Activated CD8-positive, alpha-beta T cell treated with anti-CD3 and anti-CD28 coated beads, Interleukin-2, amount 10 ng/mL, durations not matched to agents 7 days and 5 days (primary cell): ENCODE data around the gene NKAIN2. TPM values are rescaled to one million over a fixed set of nuclear protein-coding genes. Genes with fewer than 3 reads are reported as not detected.
"Not testable (repeated sequence)": the region's sequence is repeated elsewhere in the genome, so short reads cannot be mapped to it uniquely, and the experiment has no call there.

ENCODE experiments used
- ATAC-seq: fragments of 150-1000 bp; cut with Tn5 transposase; one replicate; pipeline ENCODE4 v1.10.0; 2021; ENCODE audit warnings: moderate library complexity
- CTCF ChIA-PET: fragments of 350-600 bp; sonication (Branson Sonifier 250); formaldehyde crosslinking; loops from one replicate; lab custom pipeline; 2021; ENCODE audit warnings: antibody characterized with exemption; lab: Charles Lee
- POLR2A ChIA-PET: fragments of 350-600 bp; sonication (Branson Sonifier 250); formaldehyde crosslinking; loops from one replicate; lab custom pipeline; 2021; ENCODE audit warnings: antibody characterized with exemption; lab: Charles Lee
- DNase-seq: peaks from one replicate; pipeline ENCODE4 v3.0.0-alpha.2; 2020
- H3K27ac Mint-ChIP-seq: one replicate; pipeline ENCODE4 v1.8.0; 2021; ENCODE audit warnings: mild to moderate bottlenecking, mixed read lengths
- H3K27me3 Mint-ChIP-seq: one replicate; pipeline ENCODE4 v1.8.0; 2021; ENCODE audit warnings: low read depth, mixed read lengths
- H3K36me3 Mint-ChIP-seq: one replicate; pipeline ENCODE4 v1.8.0; 2021; ENCODE audit warnings: low read depth, mixed read lengths
- H3K4me1 Mint-ChIP-seq: one replicate; pipeline ENCODE4 v1.8.0; 2021; ENCODE audit warnings: low read depth, mixed read lengths
- H3K4me3 Mint-ChIP-seq: one replicate; pipeline ENCODE4 v1.8.0; 2021; ENCODE audit warnings: mild to moderate bottlenecking, mixed read lengths
- H3K9me3 Mint-ChIP-seq: one replicate; pipeline ENCODE4 v1.8.0; 2022; ENCODE audit warnings: mixed read lengths; ENCODE audit not compliant: insufficient read depth
- total RNA-seq, 2 experiments: library from RNA; stranded (reverse); gene quantifications; one replicate each; pipeline ENCODE4 v1.2.3, GENCODE V29; 2021

The NKAIN2 gene
- total RNA-seq, 2 experiments from 2014 or later, result not detected

DNA sequence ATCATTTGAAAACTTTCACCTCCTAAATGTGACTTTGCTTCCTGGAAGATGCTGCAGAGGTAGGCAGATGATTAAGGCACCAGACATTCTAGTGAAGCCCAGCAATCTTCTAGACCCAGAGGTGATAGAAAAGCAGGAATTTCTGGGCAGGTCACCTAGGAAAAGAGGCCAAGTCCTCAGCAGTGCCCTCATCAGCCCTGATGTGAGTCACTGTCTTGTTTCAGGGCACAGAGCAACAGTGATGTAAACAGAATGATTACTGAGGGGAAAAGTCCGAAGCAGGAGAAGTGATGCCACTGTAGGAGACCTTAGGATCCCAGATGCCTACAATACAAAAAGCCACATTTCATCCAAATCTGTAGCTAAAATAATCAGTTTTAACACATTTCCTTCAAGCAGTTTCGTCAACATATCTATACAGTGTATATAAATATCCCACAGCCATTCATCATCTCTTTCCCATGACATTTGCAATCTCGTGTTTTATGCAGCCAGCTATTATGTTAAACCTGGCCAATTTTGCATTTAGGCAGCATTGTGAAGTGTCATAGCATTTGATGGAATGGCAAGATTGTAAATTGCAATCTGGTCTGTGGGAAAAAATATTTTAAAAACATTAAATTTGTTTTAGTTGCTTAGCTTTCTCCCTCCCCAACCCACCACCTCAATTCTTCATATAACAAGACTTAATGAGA, 757.4 kb downstream of the NKAIN2 start:
- H3K4me1 Mint-ChIP-seq, result no peaks in the 10 kb centered on the region
- H3K27me3 Mint-ChIP-seq, result no peaks in the 10 kb centered on the region
- no peak for DNase-seq
- ATAC-seq, result no peak
- no peak overlapping the region for H3K4me3 Mint-ChIP-seq
- POLR2A ChIA-PET, result no interaction called here
- H3K27ac Mint-ChIP-seq, result no peak overlapping the region
- peaks cover 8% of the 10 kb centered on the region for H3K9me3 Mint-ChIP-seq
- CTCF ChIA-PET, result no interaction called here
- H3K36me3 Mint-ChIP-seq, result no peaks in the 10 kb centered on the region

GRCh38 chr6:124561635-124562130, 758.0 kb downstream of the NKAIN2 start:
- ChIA-PET CTCF (interaction anchor here (1.3 kb wide), 1 partner anchor 8 kb away, joined by 3 read pairs; no protein-coding TSS in a partner anchor), POLR2A (no interaction called here)
- ATAC-seq (no peak), DNase-seq (no peak)
- no peak overlapping the region for H3K27ac Mint-ChIP-seq
- no peaks in the 10 kb centered on the region for H3K36me3 Mint-ChIP-seq
- no peaks in the 10 kb centered on the region for H3K4me1 Mint-ChIP-seq
- no peaks in the 10 kb centered on the region for H3K27me3 Mint-ChIP-seq
- H3K9me3 Mint-ChIP-seq, result peaks cover 8% of the 10 kb centered on the region
- no peak overlapping the region for H3K4me3 Mint-ChIP-seq

GRCh38 chr6:124564125-124564524, 760.5 kb downstream of the NKAIN2 start:
- H3K27me3 Mint-ChIP-seq, CTCF ChIA-PET, POLR2A ChIA-PET: not testable (repeated sequence)

GRCh38 chr6:124567401-124567800, 763.7 kb downstream of the NKAIN2 start:
- POLR2A ChIA-PET, result no interaction called here
- Mint-ChIP-seq H3K4me3 (no peak overlapping the region), H3K36me3 (no peaks in the 10 kb centered on the region), H3K4me1 (no peaks in the 10 kb centered on the region), H3K9me3 (peaks cover 15% of the 10 kb centered on the region), H3K27ac (no peak overlapping the region), H3K27me3 (no peaks in the 10 kb centered on the region)
- DNase-seq, result no peak
- ATAC-seq, result no peak
- CTCF ChIA-PET, result no interaction called here

More at GRCh38 chr6:124564125-124564524, 760.5 kb downstream of the NKAIN2 start:
- H3K27ac Mint-ChIP-seq, H3K4me1 Mint-ChIP-seq, ATAC-seq, H3K4me3 Mint-ChIP-seq, DNase-seq, H3K36me3 Mint-ChIP-seq: not testable (repeated sequence)
- H3K9me3 Mint-ChIP-seq, result peaks cover 11% of the 10 kb centered on the region

GRCh38 chr6:124573953-124574352, 770.3 kb downstream of the NKAIN2 start:
- Mint-ChIP-seq H3K9me3 (peaks cover 4% of the 10 kb centered on the region), H3K27me3 (no peaks in the 10 kb centered on the region), H3K27ac (no peak overlapping the region), H3K4me1 (no peaks in the 10 kb centered on the region), H3K4me3 (no peak overlapping the region), H3K36me3 (no peaks in the 10 kb centered on the region)
- ATAC-seq (no peak), DNase-seq (no peak)
- CTCF ChIA-PET, result no interaction called here
- POLR2A ChIA-PET, result no interaction called here

- peaks cover 4% of the 10 kb centered on the region for H3K9me3 Mint-ChIP-seq
- no peaks in the 10 kb centered on the region for H3K36me3 Mint-ChIP-seq
- DNase-seq, result no peak
- H3K27me3 Mint-ChIP-seq, result no peaks in the 10 kb centered on the region
- POLR2A ChIA-PET, result no interaction called here
- CTCF ChIA-PET, result no interaction called here
- H3K4me3 Mint-ChIP-seq, result no peak overlapping the region
- no peaks in the 10 kb centered on the region for H3K4me1 Mint-ChIP-seq
- no peak for ATAC-seq
- no peak overlapping the region for H3K27ac Mint-ChIP-seq
These were observed 774.1 kb downstream of the NKAIN2 start for GRCh38 chr6:124577734-124578281.

DNA sequence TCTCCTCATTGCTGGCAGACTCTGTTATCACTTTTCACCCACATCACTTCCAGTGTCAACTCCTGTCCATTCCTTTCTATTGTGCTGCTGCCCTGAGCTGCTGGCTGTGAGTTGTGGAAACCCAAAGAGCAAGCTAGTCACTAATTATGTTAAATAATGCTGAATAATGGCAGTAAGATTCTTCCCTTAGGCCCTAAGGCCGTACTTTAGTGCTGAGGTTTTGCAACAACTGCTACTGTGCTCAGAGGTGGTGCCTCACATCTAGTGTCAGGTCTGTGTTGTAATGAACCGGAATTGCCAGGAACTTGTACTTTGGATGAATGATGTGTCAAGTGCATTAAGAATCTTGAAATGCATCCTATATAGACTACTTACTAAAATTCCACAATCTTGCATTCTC, 786.3 kb downstream of the NKAIN2 start:
- Mint-ChIP-seq H3K4me1 (no peaks in the 10 kb centered on the region), H3K4me3 (no peak overlapping the region), H3K36me3 (no peaks in the 10 kb centered on the region), H3K27me3 (no peaks in the 10 kb centered on the region), H3K9me3 (no peaks in the 10 kb centered on the region), H3K27ac (no peak overlapping the region)
- DNase-seq (no peak), ATAC-seq (no peak)
- ChIA-PET POLR2A (no interaction called here), CTCF (no interaction called here)

DNA sequence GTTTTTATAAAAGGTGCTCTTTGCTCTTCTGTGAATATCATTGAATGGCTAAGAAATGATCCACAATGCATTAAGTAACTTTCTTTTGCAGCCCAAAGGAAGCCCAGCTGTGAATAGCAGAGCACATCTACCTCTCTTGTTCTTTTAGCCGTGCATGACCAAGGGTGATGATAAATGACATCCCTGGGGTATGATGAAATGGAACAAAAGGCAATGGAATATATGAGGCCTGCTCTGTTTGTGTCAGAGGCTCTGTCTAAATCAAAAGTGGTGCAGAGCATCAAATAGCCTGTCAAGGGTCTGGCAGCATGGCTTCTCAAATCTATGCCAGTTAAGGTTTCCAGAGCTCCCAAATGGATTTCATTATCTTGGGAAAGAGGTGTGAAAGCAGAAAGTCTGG, 796.0 kb downstream of the NKAIN2 start:
- ChIA-PET CTCF (no interaction called here), POLR2A (no interaction called here)
- Mint-ChIP-seq H3K27ac (no peak overlapping the region), H3K36me3 (no peaks in the 10 kb centered on the region), H3K4me3 (no peak overlapping the region), H3K4me1 (no peaks in the 10 kb centered on the region), H3K9me3 (no peaks in the 10 kb centered on the region), H3K27me3 (no peaks in the 10 kb centered on the region)
- ATAC-seq, result no peak
- DNase-seq, result no peak

DNA sequence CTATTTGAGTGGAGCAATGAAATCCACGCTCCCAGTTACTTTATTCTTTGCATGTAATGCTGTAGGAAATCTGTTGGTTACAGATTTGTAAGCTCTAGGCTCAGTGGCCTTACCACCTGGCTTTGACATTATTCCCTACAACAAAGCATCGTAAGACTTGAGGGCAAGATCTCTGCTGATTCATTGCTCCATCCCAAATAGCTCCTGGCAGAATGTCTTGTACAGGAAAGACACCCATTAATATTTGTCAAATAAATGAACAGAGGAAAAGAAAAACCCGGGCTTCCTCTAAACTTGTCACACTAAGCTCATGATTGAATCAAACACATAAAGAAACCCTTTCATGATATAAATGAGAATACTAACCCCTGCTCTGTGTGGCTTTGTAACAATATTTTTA, 801.1 kb downstream of the NKAIN2 start:
- no peak for DNase-seq
- Mint-ChIP-seq H3K9me3 (no peaks in the 10 kb centered on the region), H3K4me1 (no peaks in the 10 kb centered on the region), H3K27me3 (no peaks in the 10 kb centered on the region), H3K27ac (no peak overlapping the region), H3K36me3 (no peaks in the 10 kb centered on the region), H3K4me3 (no peak overlapping the region)
- CTCF ChIA-PET, result no interaction called here
- POLR2A ChIA-PET, result no interaction called here
- no peak for ATAC-seq

- Mint-ChIP-seq H3K36me3 (no peaks in the 10 kb centered on the region), H3K4me1 (no peaks in the 10 kb centered on the region), H3K27me3 (no peaks in the 10 kb centered on the region), H3K4me3 (no peak overlapping the region), H3K9me3 (no peaks in the 10 kb centered on the region), H3K27ac (no peak overlapping the region)
- ATAC-seq, result no peak
- CTCF ChIA-PET, result no interaction called here
- POLR2A ChIA-PET, result no interaction called here
- DNase-seq, result no peak
These were observed 803.5 kb downstream of the NKAIN2 start for GRCh38 chr6:124607119-124607627.

DNA sequence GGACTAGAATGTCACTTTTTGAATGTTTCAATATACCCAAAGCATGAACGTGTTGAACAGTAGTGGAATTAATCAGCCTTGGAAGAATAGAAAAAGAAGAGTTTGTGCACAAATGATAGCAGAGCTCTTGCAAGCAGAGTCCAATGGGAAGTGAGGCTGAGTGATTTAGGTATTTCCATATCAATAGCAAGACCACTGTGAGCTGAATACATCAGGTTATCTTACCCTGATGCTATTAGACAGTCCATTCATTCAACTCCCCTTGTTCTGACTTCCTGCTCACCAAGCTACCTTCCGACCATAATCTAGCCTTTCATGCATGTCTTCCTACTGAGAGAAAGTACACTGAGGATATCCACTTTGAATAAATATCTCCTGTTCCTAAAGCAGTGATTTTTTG, 809.4 kb downstream of the NKAIN2 start:
- Mint-ChIP-seq H3K4me3 (no peak overlapping the region), H3K27ac (no peak overlapping the region), H3K4me1 (no peaks in the 10 kb centered on the region), H3K27me3 (no peaks in the 10 kb centered on the region), H3K36me3 (no peaks in the 10 kb centered on the region), H3K9me3 (no peaks in the 10 kb centered on the region)
- no peak for ATAC-seq
- DNase-seq, result no peak
- ChIA-PET POLR2A (no interaction called here), CTCF (no interaction called here)

DNA sequence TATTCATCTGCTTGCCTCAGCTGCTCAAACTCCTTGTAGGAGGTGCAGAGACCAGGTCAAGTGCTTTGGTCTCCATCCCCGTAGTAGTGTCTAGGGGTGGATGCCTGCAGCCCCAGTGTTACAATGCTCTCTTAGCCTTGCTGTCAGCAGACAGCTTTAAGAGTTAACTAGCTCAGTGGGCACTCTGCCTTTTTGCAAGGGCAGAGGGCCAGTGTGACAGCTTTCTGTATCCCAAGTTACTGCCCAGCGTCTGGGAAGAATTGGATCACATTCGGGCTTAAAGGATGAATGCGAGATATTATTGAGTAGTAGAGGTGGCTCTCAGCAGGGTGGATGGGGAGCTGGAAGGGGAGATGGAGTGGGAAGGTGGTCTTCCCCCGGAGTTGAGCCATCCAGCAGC, 818.7 kb downstream of the NKAIN2 start:
- CTCF ChIA-PET, result no interaction called here
- no peaks in the 10 kb centered on the region for H3K9me3 Mint-ChIP-seq
- no peak overlapping the region for H3K4me3 Mint-ChIP-seq
- ATAC-seq (no peak), DNase-seq (no peak)
- H3K27ac Mint-ChIP-seq, result no peak overlapping the region
- POLR2A ChIA-PET, result no interaction called here
- H3K4me1 Mint-ChIP-seq, result no peaks in the 10 kb centered on the region
- no peaks in the 10 kb centered on the region for H3K27me3 Mint-ChIP-seq
- H3K36me3 Mint-ChIP-seq, result no peaks in the 10 kb centered on the region
